ENCODE measurements around the gene METTL22. TPM values are rescaled to one million over a fixed set of nuclear protein-coding genes. Genes with fewer than 3 reads are reported as not detected.

Gene METTL22
- total and polyA plus RNA-seq, 4 donors = 6.5 to 17.9 (median 14.4) TPM

DNA sequence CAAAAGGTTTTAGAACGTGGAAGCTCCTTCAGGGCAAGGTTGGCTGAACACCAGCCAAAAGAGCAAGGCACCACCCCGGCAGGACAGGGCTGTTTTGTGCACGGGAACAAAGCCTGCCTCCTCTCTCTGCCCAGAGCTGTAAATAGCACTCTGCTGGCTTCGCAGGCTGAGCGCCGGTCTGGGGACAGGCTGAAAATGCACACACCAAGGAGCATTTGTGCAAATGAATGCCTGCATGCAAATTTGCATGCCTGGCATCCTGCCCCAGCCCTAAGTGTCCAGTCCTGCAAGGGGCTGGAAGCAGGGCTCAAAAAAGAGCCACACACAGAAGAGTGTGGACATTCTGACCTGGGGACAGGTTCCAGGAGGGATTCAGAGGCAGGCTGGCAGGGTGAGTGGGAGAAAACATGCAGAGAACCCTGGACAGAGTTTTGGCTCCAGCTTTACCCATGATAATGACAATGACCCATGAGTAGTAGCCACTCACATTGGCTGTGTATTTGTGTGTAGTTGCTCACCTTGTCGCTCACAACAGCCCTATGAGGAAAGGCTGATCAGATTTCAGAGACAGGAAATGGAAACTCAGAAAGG lies 64.6 kb downstream of the METTL22 start:
- DNase-seq (ENCODE audit: low spot score) = no peak
- peak; percentile 14 to 19 for TF ChIP-seq RAD21 (IDR thresholded peaks at IDR 0.05)
- TF ChIP-seq FOXA1 (IDR thresholded peaks at IDR 0.05) = no peak
- TF ChIP-seq, protein P1, sequence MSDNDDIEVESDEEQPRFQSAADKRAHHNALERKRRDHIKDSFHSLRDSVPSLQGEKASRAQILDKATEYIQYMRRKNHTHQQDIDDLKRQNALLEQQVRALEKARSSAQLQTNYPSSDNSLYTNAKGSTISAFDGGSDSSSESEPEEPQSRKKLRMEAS (IDR thresholded peaks at IDR 0.05) = peak; percentile 16
- no peak for TF ChIP-seq NR2F2 (IDR thresholded peaks at IDR 0.05)
- peak; percentile 33 to 73 for TF ChIP-seq HNF4A (conservative IDR thresholded peaks at IDR 0.05)
- TF ChIP-seq RXRA (IDR thresholded peaks at IDR 0.05) = peak; percentile 31 to 63
- Histone ChIP-seq H3K27ac (ENCODE audit: low read depth in 1 of 2, low read length in 2 of 2) (peak overlapping the region; percentile 68 to 84), H3K4me1 (ENCODE audit: control insufficient read depth in 4 of 4, insufficient read depth in 4 of 4, low read length in 3 of 4) (peaks cover 3 to 37% (median 16%) of the 10 kb centered on the region in 4 donors), H3K4me3 (ENCODE audit: low read depth in 1 of 3, low read length in 3 of 3) (no peak overlapping the region), H3K9me3 (ENCODE audit: control insufficient read depth in 4 of 4, low read length in 3 of 4) (peaks cover 2 to 8% (median 6%) of the 10 kb centered on the region in 4 donors), H3K27me3 (ENCODE audit: control insufficient read depth in 4 of 4, insufficient read depth in 4 of 4, low read length in 3 of 4) (no peaks in the 10 kb centered on the region), H3K36me3 (ENCODE audit: control insufficient read depth in 4 of 4, insufficient read depth in 3 of 4, low read depth in 1 of 4, low read length in 3 of 4) (peaks cover 2 to 19% (median 8%) of the 10 kb centered on the region in 4 donors), H3K9ac (ENCODE audit: low read depth in 1 of 2, low read length in 2 of 2) (no peak overlapping the region)
- WGBS = 13% methylated on average over 7 of the region's 7 CpGs

DNA sequence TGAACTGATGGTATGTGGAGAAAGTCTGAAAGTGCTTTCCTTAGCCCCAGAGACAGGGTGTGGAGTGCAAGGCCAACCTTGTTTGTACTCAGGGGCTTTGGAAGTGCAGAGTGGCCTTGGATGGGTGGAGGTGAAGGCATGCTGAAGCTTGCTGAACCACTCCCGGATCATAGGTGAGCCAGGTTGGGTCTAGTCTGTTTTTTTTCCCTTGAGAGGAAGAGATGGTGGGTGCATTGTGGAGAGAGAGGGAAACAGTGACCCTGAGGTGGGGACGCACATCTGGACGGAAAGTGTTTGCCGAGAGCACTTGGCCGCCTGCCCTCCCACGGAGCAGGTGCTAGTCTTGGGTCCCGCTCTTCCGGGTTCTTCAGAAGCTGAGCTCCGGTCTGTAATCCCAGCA lies 65.4 kb downstream of the METTL22 start:
- no peaks in the 10 kb centered on the region for H3K27me3 ChIP-seq (ENCODE audit: control insufficient read depth in 4 of 4, insufficient read depth in 4 of 4, low read length in 3 of 4)
- no peak for DNase-seq (ENCODE audit: low spot score)
- H3K36me3 ChIP-seq (ENCODE audit: control insufficient read depth in 4 of 4, insufficient read depth in 3 of 4, low read depth in 1 of 4, low read length in 3 of 4) = peaks cover 2 to 21% (median 8%) of the 10 kb centered on the region in 4 donors
- H3K9me3 ChIP-seq (ENCODE audit: control insufficient read depth in 4 of 4, low read length in 3 of 4) = peaks cover 2 to 8% (median 6%) of the 10 kb centered on the region in 4 donors
- peaks cover 3 to 31% (median 15%) of the 10 kb centered on the region in 4 donors for H3K4me1 ChIP-seq (ENCODE audit: control insufficient read depth in 4 of 4, insufficient read depth in 4 of 4, low read length in 3 of 4)
- H3K4me3 ChIP-seq (ENCODE audit: low read depth in 1 of 3, low read length in 3 of 3) = no peak overlapping the region
- 82% methylated on average over 9 of the region's 9 CpGs for WGBS
- H3K27ac ChIP-seq (ENCODE audit: low read depth in 1 of 2, low read length in 2 of 2) = peak overlapping the region in 1 of 2 donors; percentile 84
- TF ChIP-seq EGR1 (IDR thresholded peaks at IDR 0.05; ENCODE audit: low read depth in 2 of 2) (no peak), GABPA (IDR thresholded peaks at IDR 0.05 in 1 of 2, conservative IDR thresholded peaks at IDR 0.05 in 1 of 2) (no peak), JUND (IDR thresholded peaks at IDR 0.05) (no peak), FOXA1 (IDR thresholded peaks at IDR 0.05) (no peak), NR2F2 (IDR thresholded peaks at IDR 0.05) (no peak), RXRA (IDR thresholded peaks at IDR 0.05) (no peak), YY1 (IDR thresholded peaks at IDR 0.05) (no peak), RAD21 (IDR thresholded peaks at IDR 0.05) (no peak)
- TF ChIP-seq, protein P2, sequence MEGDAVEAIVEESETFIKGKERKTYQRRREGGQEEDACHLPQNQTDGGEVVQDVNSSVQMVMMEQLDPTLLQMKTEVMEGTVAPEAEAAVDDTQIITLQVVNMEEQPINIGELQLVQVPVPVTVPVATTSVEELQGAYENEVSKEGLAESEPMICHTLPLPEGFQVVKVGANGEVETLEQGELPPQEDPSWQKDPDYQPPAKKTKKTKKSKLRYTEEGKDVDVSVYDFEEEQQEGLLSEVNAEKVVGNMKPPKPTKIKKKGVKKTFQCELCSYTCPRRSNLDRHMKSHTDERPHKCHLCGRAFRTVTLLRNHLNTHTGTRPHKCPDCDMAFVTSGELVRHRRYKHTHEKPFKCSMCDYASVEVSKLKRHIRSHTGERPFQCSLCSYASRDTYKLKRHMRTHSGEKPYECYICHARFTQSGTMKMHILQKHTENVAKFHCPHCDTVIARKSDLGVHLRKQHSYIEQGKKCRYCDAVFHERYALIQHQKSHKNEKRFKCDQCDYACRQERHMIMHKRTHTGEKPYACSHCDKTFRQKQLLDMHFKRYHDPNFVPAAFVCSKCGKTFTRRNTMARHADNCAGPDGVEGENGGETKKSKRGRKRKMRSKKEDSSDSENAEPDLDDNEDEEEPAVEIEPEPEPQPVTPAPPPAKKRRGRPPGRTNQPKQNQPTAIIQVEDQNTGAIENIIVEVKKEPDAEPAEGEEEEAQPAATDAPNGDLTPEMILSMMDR (IDR thresholded peaks at IDR 0.05; ENCODE audit: low read depth, low read length, missing input control) = no peak
- TF ChIP-seq, protein P1 (IDR thresholded peaks at IDR 0.05) = no peak
- no peak overlapping the region for H3K9ac ChIP-seq (ENCODE audit: low read depth in 1 of 2, low read length in 2 of 2)

DNA sequence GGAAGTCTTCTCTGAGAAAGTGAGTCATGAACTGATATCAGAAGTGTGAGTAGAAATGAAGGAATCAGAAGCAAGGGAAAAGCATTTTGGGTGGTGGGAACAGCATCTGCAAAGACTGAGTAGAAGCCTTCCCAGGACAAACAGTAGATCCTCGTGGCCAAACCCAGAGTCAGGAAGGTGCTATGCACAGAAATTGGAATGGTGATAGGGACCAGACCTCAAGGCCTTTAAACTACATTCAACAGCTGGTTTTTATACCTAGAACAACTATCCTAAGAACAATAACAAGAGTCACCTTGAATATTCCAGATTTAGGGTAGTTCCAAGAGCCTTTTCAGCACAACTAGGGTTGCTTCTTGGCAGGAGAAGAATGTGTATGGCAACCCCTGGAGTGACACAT lies 68.2 kb downstream of the METTL22 start:
- Histone ChIP-seq H3K9ac (ENCODE audit: low read depth in 1 of 2, low read length in 2 of 2) (no peak overlapping the region), H3K36me3 (ENCODE audit: control insufficient read depth in 4 of 4, insufficient read depth in 3 of 4, low read depth in 1 of 4, low read length in 3 of 4) (peaks cover 2 to 16% (median 7%) of the 10 kb centered on the region in 4 donors), H3K4me3 (ENCODE audit: low read depth in 1 of 3, low read length in 3 of 3) (no peak overlapping the region), H3K27me3 (ENCODE audit: control insufficient read depth in 4 of 4, insufficient read depth in 4 of 4, low read length in 3 of 4) (no peaks in the 10 kb centered on the region), H3K4me1 (ENCODE audit: control insufficient read depth in 4 of 4, insufficient read depth in 4 of 4, low read length in 3 of 4) (peaks cover 3 to 25% (median 17%) of the 10 kb centered on the region in 4 donors), H3K27ac (ENCODE audit: low read depth in 1 of 2, low read length in 2 of 2) (no peak overlapping the region), H3K9me3 (ENCODE audit: control insufficient read depth in 4 of 4, low read length in 3 of 4) (peaks cover 2 to 8% (median 6%) of the 10 kb centered on the region in 4 donors)
- WGBS = 81% methylated on average over 1 of the region's 1 CpG
- no peak for DNase-seq (ENCODE audit: low spot score)
- TF ChIP-seq, protein P3, sequence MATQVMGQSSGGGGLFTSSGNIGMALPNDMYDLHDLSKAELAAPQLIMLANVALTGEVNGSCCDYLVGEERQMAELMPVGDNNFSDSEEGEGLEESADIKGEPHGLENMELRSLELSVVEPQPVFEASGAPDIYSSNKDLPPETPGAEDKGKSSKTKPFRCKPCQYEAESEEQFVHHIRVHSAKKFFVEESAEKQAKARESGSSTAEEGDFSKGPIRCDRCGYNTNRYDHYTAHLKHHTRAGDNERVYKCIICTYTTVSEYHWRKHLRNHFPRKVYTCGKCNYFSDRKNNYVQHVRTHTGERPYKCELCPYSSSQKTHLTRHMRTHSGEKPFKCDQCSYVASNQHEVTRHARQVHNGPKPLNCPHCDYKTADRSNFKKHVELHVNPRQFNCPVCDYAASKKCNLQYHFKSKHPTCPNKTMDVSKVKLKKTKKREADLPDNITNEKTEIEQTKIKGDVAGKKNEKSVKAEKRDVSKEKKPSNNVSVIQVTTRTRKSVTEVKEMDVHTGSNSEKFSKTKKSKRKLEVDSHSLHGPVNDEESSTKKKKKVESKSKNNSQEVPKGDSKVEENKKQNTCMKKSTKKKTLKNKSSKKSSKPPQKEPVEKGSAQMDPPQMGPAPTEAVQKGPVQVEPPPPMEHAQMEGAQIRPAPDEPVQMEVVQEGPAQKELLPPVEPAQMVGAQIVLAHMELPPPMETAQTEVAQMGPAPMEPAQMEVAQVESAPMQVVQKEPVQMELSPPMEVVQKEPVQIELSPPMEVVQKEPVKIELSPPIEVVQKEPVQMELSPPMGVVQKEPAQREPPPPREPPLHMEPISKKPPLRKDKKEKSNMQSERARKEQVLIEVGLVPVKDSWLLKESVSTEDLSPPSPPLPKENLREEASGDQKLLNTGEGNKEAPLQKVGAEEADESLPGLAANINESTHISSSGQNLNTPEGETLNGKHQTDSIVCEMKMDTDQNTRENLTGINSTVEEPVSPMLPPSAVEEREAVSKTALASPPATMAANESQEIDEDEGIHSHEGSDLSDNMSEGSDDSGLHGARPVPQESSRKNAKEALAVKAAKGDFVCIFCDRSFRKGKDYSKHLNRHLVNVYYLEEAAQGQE (IDR thresholded peaks at IDR 0.05) = no peak
- TF ChIP-seq YY1 (IDR thresholded peaks at IDR 0.05) = no peak
- TF ChIP-seq HNF4G (IDR thresholded peaks at IDR 0.05) = no peak
- TF ChIP-seq NR2F2 (IDR thresholded peaks at IDR 0.05) = no peak
- TF ChIP-seq, protein P4, sequence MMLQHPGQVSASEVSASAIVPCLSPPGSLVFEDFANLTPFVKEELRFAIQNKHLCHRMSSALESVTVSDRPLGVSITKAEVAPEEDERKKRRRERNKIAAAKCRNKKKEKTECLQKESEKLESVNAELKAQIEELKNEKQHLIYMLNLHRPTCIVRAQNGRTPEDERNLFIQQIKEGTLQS (IDR thresholded peaks at IDR 0.05) = no peak
- TF ChIP-seq FOXA2 (IDR thresholded peaks at IDR 0.05) = no peak
- no peak for TF ChIP-seq HNF4A (conservative IDR thresholded peaks at IDR 0.05)
- TF ChIP-seq RAD21 (IDR thresholded peaks at IDR 0.05) = no peak
- TF ChIP-seq, protein P1 (IDR thresholded peaks at IDR 0.05) = no peak
- TF ChIP-seq, protein P5, sequence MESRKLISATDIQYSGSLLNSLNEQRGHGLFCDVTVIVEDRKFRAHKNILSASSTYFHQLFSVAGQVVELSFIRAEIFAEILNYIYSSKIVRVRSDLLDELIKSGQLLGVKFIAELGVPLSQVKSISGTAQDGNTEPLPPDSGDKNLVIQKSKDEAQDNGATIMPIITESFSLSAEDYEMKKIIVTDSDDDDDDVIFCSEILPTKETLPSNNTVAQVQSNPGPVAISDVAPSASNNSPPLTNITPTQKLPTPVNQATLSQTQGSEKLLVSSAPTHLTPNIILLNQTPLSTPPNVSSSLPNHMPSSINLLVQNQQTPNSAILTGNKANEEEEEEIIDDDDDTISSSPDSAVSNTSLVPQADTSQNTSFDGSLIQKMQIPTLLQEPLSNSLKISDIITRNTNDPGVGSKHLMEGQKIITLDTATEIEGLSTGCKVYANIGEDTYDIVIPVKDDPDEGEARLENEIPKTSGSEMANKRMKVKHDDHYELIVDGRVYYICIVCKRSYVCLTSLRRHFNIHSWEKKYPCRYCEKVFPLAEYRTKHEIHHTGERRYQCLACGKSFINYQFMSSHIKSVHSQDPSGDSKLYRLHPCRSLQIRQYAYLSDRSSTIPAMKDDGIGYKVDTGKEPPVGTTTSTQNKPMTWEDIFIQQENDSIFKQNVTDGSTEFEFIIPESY (IDR thresholded peaks at IDR 0.05) = no peak

All from liver (tissue), 9 donors.